ENCODE data around the gene HMX2.
A peak's percentile ranks its signal among the peaks of the same experiment; 100 is the strongest.
"Not testable (repeated sequence)": the region's sequence is repeated elsewhere in the genome, so short reads cannot be mapped to it uniquely, and the experiment has no call there.

Gene HMX2

GRCh38 chr10:123153486-123154091 lies 5.7 kb downstream of the HMX2 start:
- DNase-seq, result no peak

- DNase-seq, result peak; percentile 98
Measured at GRCh38 chr10:123154092-123154710, 6.3 kb downstream of the HMX2 start, which contains the start of gene BUB3. Gene BUB3 (plus strand): TSS chr10:123154402. CDS start chr10:123154918, 516 bp downstream.

- DNase-seq, result peak; percentile 49
Measured at GRCh38 chr10:123154711-123155505, 7.0 kb downstream of the HMX2 start.

GRCh38 chr10:123156078-123156477 lies 8.1 kb downstream of the HMX2 start:
- DNase-seq, result no peak

- DNase-seq, result no peak
Measured at GRCh38 chr10:123157210-123157609, 9.3 kb downstream of the HMX2 start.

- no peak for DNase-seq
Measured at GRCh38 chr10:123158682-123159081, 10.7 kb downstream of the HMX2 start.

- no peak for DNase-seq
Measured at GRCh38 chr10:123160311-123160980, 12.5 kb downstream of the HMX2 start.

- no peak for DNase-seq
Measured at GRCh38 chr10:123164319-123164718, 16.4 kb downstream of the HMX2 start.

GRCh38 chr10:123165445-123166072 lies 17.6 kb downstream of the HMX2 start:
- DNase-seq, result no peak

GRCh38 chr10:123166618-123167017 lies 18.7 kb downstream of the HMX2 start:
- DNase-seq, result no peak

GRCh38 chr10:123170961-123171360 lies 23.0 kb downstream of the HMX2 start:
- no peak for DNase-seq

GRCh38 chr10:123171616-123172015 lies 23.7 kb downstream of the HMX2 start:
- not testable (repeated sequence) for DNase-seq

- DNase-seq, result no peak
Measured at GRCh38 chr10:123175389-123176387, 27.8 kb downstream of the HMX2 start.

- DNase-seq, result not testable (repeated sequence)
Measured at GRCh38 chr10:123178390-123178789, 30.5 kb downstream of the HMX2 start.

GRCh38 chr10:123180101-123181090 lies 32.5 kb downstream of the HMX2 start:
- no peak for DNase-seq

GRCh38 chr10:123183724-123184123 lies 35.8 kb downstream of the HMX2 start:
- no peak for DNase-seq

GRCh38 chr10:123187781-123188180 lies 39.8 kb downstream of the HMX2 start:
- no peak for DNase-seq

GRCh38 chr10:123191886-123192285 lies 44.0 kb downstream of the HMX2 start:
- no peak for DNase-seq

- no peak for DNase-seq
Measured at GRCh38 chr10:123194056-123194455, 46.1 kb downstream of the HMX2 start.

Measured in CD4-positive, alpha-beta T cell treated with Interleukin-15 for 1 hour (primary cell).